Suppressor macrophage treated with lipopolysaccharide for 4 hours (primary cell): ENCODE results near the gene GOLT1A.

Experiments used
- DNase-seq: peaks from one replicate; pipeline ENCODE4 v3.0.0-alpha.2; 2020

The GOLT1A gene

DNA sequence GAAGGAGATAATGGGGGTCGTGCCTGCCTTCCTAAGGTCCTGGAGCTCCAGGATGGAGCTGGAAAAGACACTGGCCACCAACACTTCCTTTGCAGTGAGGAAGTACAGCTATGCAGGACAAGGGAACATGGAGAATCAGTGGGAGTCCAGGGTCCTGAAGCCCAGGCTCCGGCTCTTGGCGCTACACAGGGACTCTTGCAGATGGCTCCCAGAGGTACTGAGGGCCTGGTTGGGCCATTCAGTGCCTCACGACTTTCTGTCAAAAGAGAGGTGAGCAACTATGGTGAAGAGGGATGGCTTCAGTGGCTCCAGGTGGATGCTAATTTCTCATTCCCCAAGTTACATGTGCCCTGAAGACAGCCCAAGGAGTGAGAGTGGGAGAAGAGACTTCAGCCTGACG is 60.1 kb downstream of the GOLT1A start:
- no peak for DNase-seq

- no peak for DNase-seq
Observed at GRCh38 chr1:204152310-204153044, 61.3 kb downstream of the GOLT1A start.

- peak; percentile 14 for DNase-seq
Observed at GRCh38 chr1:204151552-204152309, 62.1 kb downstream of the GOLT1A start, which contains the start of gene ETNK2. TSS of gene ETNK2 (minus strand) at chr1:204152044. CDS start at chr1:204151852, 192 bp downstream.

GRCh38 chr1:204150702-204151551 is 62.9 kb downstream of the GOLT1A start:
- DNase-seq: no peak

GRCh38 chr1:204149635-204150565 is 63.9 kb downstream of the GOLT1A start:
- DNase-seq: no peak

DNA sequence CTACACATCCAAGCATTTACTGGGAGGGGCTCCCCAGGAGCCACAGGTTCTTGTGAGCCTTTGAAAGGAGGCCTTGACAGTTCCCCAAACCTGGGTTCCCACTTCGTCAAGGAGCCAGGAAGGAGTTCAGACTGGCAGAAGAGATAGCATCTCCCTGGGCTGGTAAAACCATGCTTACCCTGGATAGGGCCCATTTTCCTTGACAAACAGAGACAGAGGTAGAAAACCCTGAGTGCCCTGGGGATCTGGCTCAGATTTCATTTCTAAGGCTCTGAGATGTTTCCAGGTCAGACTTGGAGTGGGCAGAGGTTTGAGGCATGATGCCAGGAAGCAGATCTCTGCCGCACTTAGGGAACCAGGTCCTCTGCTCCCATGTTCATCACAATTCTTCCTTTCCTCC is 64.7 kb downstream of the GOLT1A start:
- DNase-seq: no peak
